H1 (cell line): ENCODE results near the gene UBQLN1. TPM values are rescaled to one million over a fixed set of nuclear protein-coding genes. Genes with fewer than 3 reads are reported as not detected.

Source experiments
- CTCF ChIA-PET: fragments of 300-600 bp; sonication (Branson Sonifier 250); formaldehyde crosslinking; loops from one replicate; lab custom pipeline; 2021; ENCODE audit not compliant: partially characterized antibody; lab: Charles Lee
- POLR2A ChIA-PET: fragments of 300-600 bp; sonication (Branson Sonifier 250); formaldehyde crosslinking; loops from one replicate; lab custom pipeline; 2021; ENCODE audit warnings: inconsistent platforms; ENCODE audit not compliant: partially characterized antibody; lab: Charles Lee
- DNase-seq, 2 experiments: peaks; one replicate each; pipeline versions ENCODE4 v3.0.0 to v3.0.0-alpha.2; 2010 to 2022; ENCODE audit warnings: low spot score in 2 of 2, low read depth in 1 of 2, mixed read lengths in 1 of 2
- FAIRE-seq: peaks from 2 replicates; lab custom pipeline; 2011; peaks lifted over from hg19 to GRCh38; lab: Jason Lieb, UNC
- H2AFZ ChIP-seq: 2 replicates; pipeline ENCODE4 v1.8.1; 2012; ENCODE audit warnings: low read length, inconsistent platforms
- H2AK5ac ChIP-seq: 2 replicates; pipeline ENCODE4 v1.6.1; 2013; ENCODE audit warnings: low read depth, low read length
- H2BK120ac ChIP-seq: replicated peaks from 2 replicates; pipeline ENCODE3; 2013; ENCODE audit warnings: low read depth, low read length, inconsistent platforms
- H2BK12ac ChIP-seq: 2 replicates; pipeline ENCODE4 v1.6.1; 2013; ENCODE audit warnings: low read depth, low read length
- H2BK15ac ChIP-seq: 2 replicates; pipeline ENCODE4 v1.6.1; 2013; ENCODE audit warnings: low read length
- H2BK20ac ChIP-seq: 2 replicates; pipeline ENCODE4 v1.6.1; 2013; ENCODE audit warnings: low read length
- H2BK5ac ChIP-seq: 2 replicates; pipeline ENCODE4 v1.6.1; 2013; ENCODE audit warnings: low read depth, low read length
- H3K14ac ChIP-seq: 2 replicates; pipeline ENCODE4 v1.6.1; 2013; ENCODE audit warnings: inconsistent platforms; ENCODE audit not compliant: insufficient read length
- H3K18ac ChIP-seq: 2 replicates; pipeline ENCODE4 v1.6.1; 2013; ENCODE audit warnings: low read length; ENCODE audit errors: extremely low read depth
- H3K23ac ChIP-seq: 2 replicates; pipeline ENCODE4 v1.6.1; 2013; ENCODE audit warnings: inconsistent platforms; ENCODE audit not compliant: insufficient read length
- H3K23me2 ChIP-seq: 2 replicates; pipeline ENCODE4 v1.6.1; 2013; ENCODE audit warnings: low read depth, low read length
- H3K27ac ChIP-seq: 2 replicates; pipeline ENCODE4 v1.6.1; 2011; ENCODE audit warnings: low read depth, low read length, inconsistent platforms
- H3K27me3 ChIP-seq, 4 experiments: replicated peaks in 1 of 4; 1 replicate in 1 of 4; 2 replicates in 3 of 4; pipeline versions ENCODE4 v1.6.1 to v1.8.1; 2011 to 2013; ENCODE audit warnings: low read length in 3 of 4, mild to moderate bottlenecking in 3 of 4, inconsistent platforms in 2 of 4, mixed read lengths in 2 of 4, moderate library complexity in 1 of 4; ENCODE audit not compliant: control insufficient read depth in 3 of 4, insufficient read depth in 3 of 4; ENCODE audit errors: extremely low read depth in 1 of 4
- H3K36me3 ChIP-seq, 4 experiments: 2 replicates each; pipeline versions ENCODE4 v1.6.1 to v1.8.1; 2011 to 2013; ENCODE audit warnings: mild to moderate bottlenecking in 4 of 4, low read length in 3 of 4, moderate library complexity in 2 of 4, control low read depth in 1 of 4, inconsistent platforms in 1 of 4; ENCODE audit not compliant: insufficient read depth in 4 of 4, control insufficient read depth in 2 of 4
- H3K4ac ChIP-seq: replicated peaks from 2 replicates; pipeline ENCODE3; 2013; ENCODE audit warnings: low read length, low read depth, mixed read lengths, inconsistent platforms; ENCODE audit not compliant: insufficient read length
- H3K4me1 ChIP-seq, 4 experiments: replicated peaks in 1 of 4; 1 replicate in 1 of 4; 2 replicates in 3 of 4; pipeline versions ENCODE4 v1.6.1 to v1.8.1; 2011 to 2013; ENCODE audit warnings: low read length in 3 of 4, inconsistent platforms in 2 of 4, mixed read lengths in 1 of 4; ENCODE audit not compliant: insufficient read depth in 4 of 4, control insufficient read depth in 3 of 4
- H3K4me2 ChIP-seq, 2 experiments: 2 replicates each; pipeline versions ENCODE4 v1.6.1 to v1.8.1; 2011 to 2013; ENCODE audit warnings: low read depth in 2 of 2, low read length in 2 of 2, control low read depth in 1 of 2, inconsistent platforms in 1 of 2, mild to moderate bottlenecking in 1 of 2; ENCODE audit not compliant: insufficient read depth in 1 of 2
- H3K4me3 ChIP-seq, 4 experiments: fragments of 200-600, 300-600 bp in 1 of 4; sonication (generic), shearing (Covaris generic), sonication (Bioruptor Twin) in 1 of 4; 2 replicates each; pipeline versions ENCODE4 v1.5.1 to v1.8.1; 2011 to 2016; ENCODE audit warnings: low read length in 4 of 4, low read depth in 3 of 4, control low read depth in 2 of 4, inconsistent platforms in 2 of 4, mild to moderate bottlenecking in 2 of 4, mixed read lengths in 1 of 4, moderate library complexity in 1 of 4; ENCODE audit not compliant: insufficient read depth in 2 of 4; ENCODE audit errors: extremely low read depth in 1 of 4
- H3K56ac ChIP-seq: replicated peaks from 2 replicates; pipeline ENCODE3; 2013; ENCODE audit warnings: low read depth, mild to moderate bottlenecking, mixed read lengths, low read length, inconsistent platforms; ENCODE audit not compliant: insufficient read length
- H3K79me1 ChIP-seq: 2 replicates; pipeline ENCODE4 v1.6.1; 2013; ENCODE audit warnings: low read depth, low read length, control low read depth
- H3K79me2 ChIP-seq, 2 experiments: 2 replicates each; pipeline versions ENCODE4 v1.6.1 to v1.8.1; 2012 to 2013; ENCODE audit warnings: low read length in 2 of 2, mild to moderate bottlenecking in 2 of 2, inconsistent platforms in 1 of 2; ENCODE audit not compliant: insufficient read depth in 2 of 2, control insufficient read depth in 1 of 2
- H3K9ac ChIP-seq, 4 experiments: replicated peaks in 1 of 4; 1 replicate in 1 of 4; 2 replicates in 3 of 4; pipeline versions ENCODE4 v1.6.1 to v1.8.1; 2011 to 2013; ENCODE audit warnings: low read depth in 3 of 4, low read length in 3 of 4, control low read depth in 2 of 4, mild to moderate bottlenecking in 2 of 4, moderate library complexity in 2 of 4, inconsistent platforms in 1 of 4; ENCODE audit errors: extremely low read depth in 1 of 4
- H3K9me3 ChIP-seq, 2 experiments: 2 replicates each; pipeline versions ENCODE4 v1.6.1 to v1.8.1; 2012 to 2013; ENCODE audit warnings: mild to moderate bottlenecking in 2 of 2, moderate library complexity in 2 of 2, control low read depth in 1 of 2, inconsistent platforms in 1 of 2, low read depth in 1 of 2, low read length in 1 of 2, mixed read lengths in 1 of 2; ENCODE audit not compliant: insufficient read depth in 2 of 2
- H4K20me1 ChIP-seq, 2 experiments: replicated peaks in 1 of 2; 2 replicates each; pipeline versions ENCODE3 to v1.8.1; 2011 to 2013; ENCODE audit warnings: inconsistent platforms in 2 of 2, low read length in 2 of 2, mild to moderate bottlenecking in 1 of 2; ENCODE audit not compliant: insufficient read depth in 2 of 2, control insufficient read depth in 1 of 2
- H4K5ac ChIP-seq: 2 replicates; pipeline ENCODE4 v1.6.1; 2013; ENCODE audit warnings: low read length, low read depth, mixed read lengths, inconsistent platforms; ENCODE audit not compliant: insufficient read length
- H4K8ac ChIP-seq: 2 replicates; pipeline ENCODE4 v1.8.0; 2013; ENCODE audit warnings: mild to moderate bottlenecking, moderate library complexity, low read length, inconsistent platforms; ENCODE audit not compliant: insufficient read depth; ENCODE audit errors: extremely low read depth
- H4K91ac ChIP-seq: replicated peaks from 2 replicates; pipeline ENCODE3; 2013; ENCODE audit warnings: low read length, mixed read lengths, inconsistent platforms; ENCODE audit not compliant: insufficient read length
- CBX5 ChIP-seq: fragments of 300-800, 300-1000 bp; sonication (generic); IDR thresholded peaks from 2 replicates; pipeline ENCODE4 v1.7.1; 2016; ENCODE audit warnings: antibody characterized with exemption, low read length, low read depth
- CEBPB ChIP-seq: IDR thresholded peaks from 2 replicates; pipeline ENCODE4 v1.6.1; 2012; ENCODE audit warnings: low read depth, low read length
- CHD2 ChIP-seq: IDR thresholded peaks from 2 replicates; pipeline ENCODE4 v1.6.1; 2012; ENCODE audit warnings: low read length, improper control_type of control experiment
- CREB1 ChIP-seq: IDR thresholded peaks from 2 replicates; pipeline ENCODE4 v1.6.1; 2012; ENCODE audit warnings: inconsistent platforms
- EZH2 ChIP-seq: fragments of 200-600 bp; sonication (generic); IDR thresholded peaks from 2 replicates; pipeline ENCODE4 v1.7.1; 2012; ENCODE audit warnings: low read depth, mild to moderate bottlenecking, moderate library complexity, low read length, inconsistent platforms; ENCODE audit not compliant: severe bottlenecking
- FOSL1 ChIP-seq: IDR thresholded peaks from 2 replicates; pipeline ENCODE4 v1.6.1; 2011; ENCODE audit warnings: mild to moderate bottlenecking, low read depth, low read length, moderate library complexity; ENCODE audit not compliant: insufficient read depth
- GABPA ChIP-seq: IDR thresholded peaks from 2 replicates; pipeline ENCODE4 v1.6.1; 2011; ENCODE audit warnings: mild to moderate bottlenecking, low read length, moderate library complexity, borderline replicate concordance; ENCODE audit not compliant: insufficient read depth
- NRF1 ChIP-seq: IDR thresholded peaks from 2 replicates; pipeline ENCODE4 v1.6.1; 2011; ENCODE audit warnings: mild to moderate bottlenecking, low read depth, low read length, improper control_type of control experiment
- RNF2 ChIP-seq: fragments of 200-900, 300-1000 bp; sonication (generic); IDR thresholded peaks from 2 replicates; pipeline ENCODE4 v1.7.1; 2016; ENCODE audit warnings: borderline replicate concordance, low read depth, mild to moderate bottlenecking, antibody characterized with exemption, low read length; ENCODE audit not compliant: poor library complexity, severe bottlenecking; ENCODE audit errors: missing control alignments
- SUZ12 ChIP-seq: fragments of 200-600 bp; sonication (generic); IDR thresholded peaks from 2 replicates; pipeline ENCODE4 v1.6.1; 2012; ENCODE audit warnings: mild to moderate bottlenecking, inconsistent platforms, low read length, moderate library complexity, mixed read lengths
- TBP ChIP-seq: IDR thresholded peaks from 2 replicates; pipeline ENCODE4 v1.6.1; 2011; ENCODE audit warnings: low read depth, low read length, improper control_type of control experiment
- USF2 ChIP-seq: IDR thresholded peaks from 2 replicates; pipeline ENCODE4 v1.6.1; 2011; ENCODE audit warnings: low read length, improper control_type of control experiment
- WGBS, 2 experiments: shearing (Covaris generic) in 1 of 2; methylation state at CpG; one replicate each; pipeline versions ENCODE4 v1.1.6 to v1.1.7; 2013 to 2015; ENCODE audit warnings: low lambda C conversion rate in 2 of 2, mixed read lengths in 2 of 2, inconsistent platforms in 1 of 2, low coverage in 1 of 2, missing lambda C conversion rate in 1 of 2; ENCODE audit not compliant: insufficient replicate concordance in 2 of 2, insufficient coverage in 1 of 2, insufficient read length in 1 of 2; ENCODE audit errors: extremely low coverage in 1 of 2, missing lambda C conversion rate in 1 of 2; 5-methylcytosine and 5-hydroxymethylcytosine counted together
- polyA plus RNA-seq, 7 experiments: library from polyadenylated mRNA; depleted of rRNA in 3 of 7; stranded (reverse) in 5 of 7; unstranded in 2 of 7; fragments of >200 nt in 5 of 7; fragments of 200-250 nt in 2 of 7; gene quantifications; 1 replicate in 5 of 7; 2 replicates in 1 of 7; 4 replicates in 1 of 7; pipeline versions ENCODE4 v1.2.1 to v1.2.3, GENCODE V29; 2011 to 2013; ENCODE audit warnings: missing spikeins in 2 of 7, mixed read lengths in 2 of 7
- total RNA-seq: library from RNA; stranded (reverse); fragmentation: NEBNext Ultra II Directional; extraction: Animal tissue kit (Norgen Biotek cat#: 25700); gene quantifications from 2 replicates; pipeline ENCODE4 v1.2.1, GENCODE V29; 2021

Gene UBQLN1
- total and polyA plus RNA-seq, 2 of the 8 experiments (the other 6 are each of a cell fraction or from before 2014, with no cell fraction given) = 62.4 to 105 TPM

- Histone ChIP-seq H3K27ac (no peak overlapping the region), H2AFZ (no peak overlapping the region), H2BK120ac (no peak overlapping the region), H3K27me3 (no peaks in the 10 kb centered on the region), H3K79me2 (no peaks in the 10 kb centered on the region), H3K4me1 (no peaks in the 10 kb centered on the region), H4K5ac (no peak overlapping the region), H2AK5ac (no peak overlapping the region), H2BK5ac (no peak overlapping the region), H2BK12ac (no peak overlapping the region), H4K91ac (no peak overlapping the region), H3K23me2 (no peaks in the 10 kb centered on the region), H3K36me3 (no peaks in the 10 kb centered on the region), H3K56ac (no peak overlapping the region), H4K8ac (no peak overlapping the region), H3K9me3 (peaks cover 0 to 4% of the 10 kb centered on the region in 2 experiments; a peak in 1 of 4 replicates), H3K9ac (no peak overlapping the region), H4K20me1 (no peaks in the 10 kb centered on the region), H2BK20ac (no peak overlapping the region), H3K14ac (no peak overlapping the region), H3K18ac (no peak overlapping the region), H2BK15ac (no peak overlapping the region), H3K79me1 (no peaks in the 10 kb centered on the region), H3K4me3 (no peak overlapping the region), H3K4ac (no peak overlapping the region), H3K23ac (no peak overlapping the region), H3K4me2 (no peak overlapping the region)
- 78% methylated on average over 2 of the region's 2 CpGs; no CpG with 5 or more reads in 1 of the 2 experiments for WGBS, 2 experiments
- no peak for FAIRE-seq
- ChIA-PET CTCF (interaction anchor here (1.0 kb wide), 1 partner anchor 11 kb away, joined by 3 read pairs; no protein-coding TSS in a partner anchor), POLR2A (interaction anchor here (1.0 kb wide), 1 partner anchor 16 kb away, joined by 4 read pairs; no protein-coding TSS in a partner anchor)
- DNase-seq = no peak
- TF ChIP-seq NRF1 (no peak), SUZ12 (no peak), CHD2 (no peak), USF2 (no peak), TBP (no peak), CEBPB (no peak), EZH2 (no peak), RNF2 (no peak), CBX5 (no peak), CREB1 (no peak), FOSL1 (no peak), GABPA (no peak)
Measured at GRCh38 chr9:83722726-83723495, 15.2 kb upstream of the UBQLN1 start.
